H9 (cell line): ENCODE results near the gene ATN1. TPM values are rescaled to one million over a fixed set of nuclear protein-coding genes. Genes with fewer than 3 reads are reported as not detected.

Source experiments
- DNase-seq: peaks from one replicate; pipeline ENCODE4 v3.0.0-alpha.2; 2017
- H2AFZ ChIP-seq: one replicate; pipeline ENCODE4 v1.6.1; 2013; ENCODE audit warnings: mild to moderate bottlenecking, low read length, control low read depth, moderate library complexity
- H2AK5ac ChIP-seq: 2 replicates; pipeline ENCODE4 v1.6.1; 2013; ENCODE audit warnings: low read length, control low read depth, mixed read lengths; ENCODE audit not compliant: insufficient read length
- H2BK120ac ChIP-seq: one replicate; pipeline ENCODE4 v1.6.1; 2013; ENCODE audit warnings: low read depth, mild to moderate bottlenecking, low read length, control low read depth, inconsistent platforms; ENCODE audit not compliant: poor library complexity, severe bottlenecking
- H2BK12ac ChIP-seq: 2 replicates; pipeline ENCODE4 v1.6.1; 2013; ENCODE audit warnings: low read length, control low read depth, mixed read lengths, low read depth; ENCODE audit not compliant: insufficient read length
- H2BK15ac ChIP-seq: 2 replicates; pipeline ENCODE4 v1.6.1; 2013; ENCODE audit warnings: low read depth, low read length, control low read depth
- H2BK20ac ChIP-seq: one replicate; pipeline ENCODE4 v1.6.1; 2013; ENCODE audit warnings: low read depth, mild to moderate bottlenecking, low read length, control low read depth, inconsistent platforms; ENCODE audit not compliant: poor library complexity, severe bottlenecking
- H2BK5ac ChIP-seq: 2 replicates; pipeline ENCODE4 v1.6.1; 2013; ENCODE audit warnings: low read length, control low read depth, mixed read lengths; ENCODE audit not compliant: insufficient read length
- H3K14ac ChIP-seq: 2 replicates; pipeline ENCODE4 v1.6.1; 2013; ENCODE audit warnings: low read length, control low read depth; ENCODE audit not compliant: insufficient read depth
- H3K18ac ChIP-seq: 2 replicates; pipeline ENCODE4 v1.6.1; 2013; ENCODE audit warnings: low read depth, mild to moderate bottlenecking, mixed read lengths, low read length, control low read depth; ENCODE audit not compliant: insufficient read length
- H3K23ac ChIP-seq: 2 replicates; pipeline ENCODE4 v1.6.1; 2013; ENCODE audit warnings: low read length, control low read depth, mixed read lengths, low read depth; ENCODE audit not compliant: insufficient read length
- H3K23me2 ChIP-seq: 2 replicates; pipeline ENCODE4 v1.6.1; 2013; ENCODE audit warnings: low read depth, mild to moderate bottlenecking, mixed read lengths, low read length, control low read depth; ENCODE audit not compliant: insufficient read length, poor library complexity, severe bottlenecking
- H3K27ac ChIP-seq: 2 replicates; pipeline ENCODE4 v1.5.1; 2013; ENCODE audit warnings: low read length, control low read depth, mixed read lengths, low read depth; ENCODE audit not compliant: insufficient read length
- H3K27me3 ChIP-seq: 2 replicates; pipeline ENCODE4 v1.6.1; 2013; ENCODE audit warnings: low read length, control low read depth, inconsistent platforms; ENCODE audit not compliant: insufficient read depth
- H3K4ac ChIP-seq: 2 replicates; pipeline ENCODE4 v1.6.1; 2013; ENCODE audit warnings: low read depth, mild to moderate bottlenecking, control low read depth, inconsistent platforms, low read length, moderate library complexity
- H3K4me1 ChIP-seq: 2 replicates; pipeline ENCODE4 v1.6.1; 2013; ENCODE audit warnings: low read length, control low read depth, inconsistent platforms; ENCODE audit not compliant: insufficient read depth
- H3K4me2 ChIP-seq: 2 replicates; pipeline ENCODE4 v1.6.1; 2013; ENCODE audit warnings: low read length, control low read depth, mixed read lengths; ENCODE audit not compliant: insufficient read length, insufficient read depth
- H3K56ac ChIP-seq: 2 replicates; pipeline ENCODE4 v1.6.1; 2013; ENCODE audit warnings: low read depth, mild to moderate bottlenecking, mixed read lengths, low read length, control low read depth; ENCODE audit not compliant: insufficient read length
- H3K79me1 ChIP-seq: 2 replicates; pipeline ENCODE4 v1.6.1; 2013; ENCODE audit warnings: low read depth, mild to moderate bottlenecking, moderate library complexity, low read length, control low read depth, inconsistent platforms; ENCODE audit not compliant: insufficient read depth, poor library complexity, severe bottlenecking
- H3K79me2 ChIP-seq: 2 replicates; pipeline ENCODE4 v1.6.1; 2013; ENCODE audit warnings: low read length, control low read depth, inconsistent platforms; ENCODE audit not compliant: insufficient read depth
- H3K9ac ChIP-seq: 2 replicates; pipeline ENCODE4 v1.6.1; 2013; ENCODE audit warnings: low read length, control low read depth, mixed read lengths; ENCODE audit not compliant: insufficient read length; ENCODE audit errors: extremely low read depth
- H3K9me3 ChIP-seq: one replicate; pipeline ENCODE4 v1.6.1; 2013; ENCODE audit warnings: low read depth, low read length, inconsistent platforms; ENCODE audit not compliant: control insufficient read depth
- H3T11ph ChIP-seq: one replicate; pipeline ENCODE4 v1.6.1; 2013; ENCODE audit warnings: mild to moderate bottlenecking, low read length, control low read depth, inconsistent platforms
- H4K20me1 ChIP-seq: one replicate; pipeline ENCODE4 v1.6.1; 2013; ENCODE audit not compliant: control insufficient read depth, insufficient read length, insufficient read depth
- H4K5ac ChIP-seq: 2 replicates; pipeline ENCODE4 v1.6.1; 2013; ENCODE audit warnings: low read depth, mild to moderate bottlenecking, mixed read lengths, low read length, control low read depth; ENCODE audit not compliant: insufficient read length
- H4K8ac ChIP-seq: replicated peaks from 2 replicates; pipeline ENCODE4 v1.6.1; 2013; ENCODE audit warnings: low read length, control low read depth, mixed read lengths, low read depth; ENCODE audit not compliant: insufficient read length
- H4K91ac ChIP-seq: 2 replicates; pipeline ENCODE4 v1.6.1; 2013; ENCODE audit warnings: low read depth, mild to moderate bottlenecking, moderate library complexity, mixed read lengths, low read length, control low read depth; ENCODE audit not compliant: insufficient read length
- H3K27ac Mint-ChIP-seq, 3 experiments: 2 replicates in 2 of 3; 3 replicates in 1 of 3; pipeline ENCODE4 v1.8.0; 2020 to 2021; ENCODE audit warnings: mixed read lengths in 3 of 3, mild to moderate bottlenecking in 1 of 3, moderate library complexity in 1 of 3
- H3K27me3 Mint-ChIP-seq: 2 replicates; pipeline ENCODE4 v1.8.0; 2021; ENCODE audit warnings: low read depth, mild to moderate bottlenecking, moderate library complexity, mixed read lengths
- H3K36me3 Mint-ChIP-seq, 3 experiments: 2 replicates in 2 of 3; 3 replicates in 1 of 3; pipeline ENCODE4 v1.8.0; 2020 to 2021; ENCODE audit warnings: low read depth in 3 of 3, mixed read lengths in 3 of 3; ENCODE audit not compliant: insufficient read depth in 1 of 3
- H3K4me1 Mint-ChIP-seq, 2 experiments: 2 replicates each; pipeline ENCODE4 v1.8.0; 2020; ENCODE audit warnings: mixed read lengths in 2 of 2
- H3K4me3 Mint-ChIP-seq, 2 experiments: 2 replicates in 1 of 2; 3 replicates in 1 of 2; pipeline ENCODE4 v1.8.0; 2020 to 2021; ENCODE audit warnings: mild to moderate bottlenecking in 2 of 2, mixed read lengths in 2 of 2, moderate library complexity in 1 of 2
- H3K9me3 Mint-ChIP-seq, 2 experiments: 2 replicates in 1 of 2; 3 replicates in 1 of 2; pipeline ENCODE4 v1.8.0; 2020; ENCODE audit warnings: mild to moderate bottlenecking in 2 of 2, mixed read lengths in 2 of 2, moderate library complexity in 1 of 2
- CTCF ChIP-seq: fragments of 200-600 bp; sonication (generic); conservative IDR thresholded peaks from 3 replicates; pipeline ENCODE4 v1.8.0; 2021; ENCODE audit warnings: antibody characterized with exemption, mild to moderate bottlenecking
- WGBS: extraction: QIAGEN DNeasy Blood & Tissue Kit; methylation state at CpG from one replicate; pipeline ENCODE4 v1.1.7; 2013; ENCODE audit warnings: missing lambda C conversion rate, low lambda C conversion rate, mixed read lengths; ENCODE audit not compliant: insufficient read length; ENCODE audit errors: extremely low coverage; 5-methylcytosine and 5-hydroxymethylcytosine counted together
- total RNA-seq: library from RNA; stranded (reverse); gene quantifications from 2 replicates; pipeline ENCODE4 v1.2.1, GENCODE V29; 2021

Gene ATN1
- total RNA-seq, 1 experiment from 2014 or later = 103 TPM

DNA sequence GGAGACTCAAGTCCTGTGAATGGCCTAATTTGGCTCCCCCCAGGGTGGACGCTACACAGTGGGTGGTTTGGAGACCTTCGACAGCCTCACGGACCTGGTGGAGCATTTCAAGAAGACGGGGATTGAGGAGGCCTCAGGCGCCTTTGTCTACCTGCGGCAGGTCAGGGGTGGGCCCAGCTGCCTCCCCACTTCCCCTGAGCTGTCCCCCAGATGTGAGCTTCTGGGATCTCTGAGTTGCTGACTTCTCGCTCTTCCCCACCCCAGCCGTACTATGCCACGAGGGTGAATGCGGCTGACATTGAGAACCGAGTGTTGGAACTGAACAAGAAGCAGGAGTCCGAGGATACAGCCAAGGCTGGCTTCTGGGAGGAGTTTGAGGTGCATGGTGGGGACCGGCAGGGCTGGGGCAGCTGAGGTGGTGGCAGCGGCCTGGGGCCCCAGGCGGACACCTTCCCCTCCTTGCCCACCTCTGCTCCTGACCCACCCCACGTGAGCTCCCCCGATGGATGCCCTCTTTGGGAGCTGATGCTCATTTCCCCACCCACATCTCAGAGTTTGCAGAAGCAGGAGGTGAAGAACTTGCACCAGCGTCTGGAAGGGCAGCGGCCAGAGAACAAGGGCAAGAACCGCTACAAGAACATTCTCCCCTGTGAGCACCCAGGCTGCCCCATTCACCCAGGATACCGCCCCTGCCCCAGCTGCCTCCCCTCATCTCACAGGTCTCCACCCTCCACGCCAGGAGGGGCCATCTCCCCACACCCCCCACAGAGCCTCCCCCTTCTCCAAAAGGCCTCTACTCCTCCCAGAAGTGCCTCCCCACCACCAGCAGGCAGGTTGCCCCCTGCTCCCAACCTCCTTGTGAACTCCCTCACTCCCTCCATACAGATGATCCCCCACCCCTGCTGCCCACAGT, 27.6 kb downstream of the ATN1 start:
- Histone ChIP-seq H3K4me1 (peaks cover 2% of the 10 kb centered on the region; the same call in 1 of the 2 replicates), H2AK5ac (no peak overlapping the region), H3K4ac (no peak overlapping the region), H2AFZ (no peak overlapping the region), H3K23ac (no peak overlapping the region), H2BK20ac (no peak overlapping the region), H3K23me2 (no peaks in the 10 kb centered on the region), H3K4me2 (no peak overlapping the region), H3K9me3 (no peaks in the 10 kb centered on the region), H3K27me3 (no peaks in the 10 kb centered on the region), H2BK15ac (no peak overlapping the region), H3T11ph (no peak overlapping the region), H4K20me1 (no peaks in the 10 kb centered on the region), H3K56ac (no peak overlapping the region), H2BK12ac (no peak overlapping the region), H4K5ac (no peak overlapping the region), H3K14ac (no peak overlapping the region), H2BK5ac (no peak overlapping the region), H2BK120ac (no peak overlapping the region), H4K8ac (no peak overlapping the region), H3K27ac (no peak overlapping the region), H3K18ac (no peak overlapping the region), H3K9ac (no peak overlapping the region), H4K91ac (no peak overlapping the region), H3K79me2 (no peaks in the 10 kb centered on the region), H3K79me1 (no peaks in the 10 kb centered on the region)
- H3K27me3 Mint-ChIP-seq = no peaks in the 10 kb centered on the region; the same call in 1 of the 2 replicates
- no CpG with 5 or more reads among the region's 22 CpGs for WGBS
- no peak for DNase-seq
- H3K4me3 Mint-ChIP-seq = no peak overlapping the region
- peaks cover 15 to 34% of the 10 kb centered on the region in 2 experiments for H3K4me1 Mint-ChIP-seq
- no peaks in the 10 kb centered on the region for H3K9me3 Mint-ChIP-seq
- peaks cover 0 to 6% (median 0%) of the 10 kb centered on the region in 3 experiments; a peak in 4 of 7 replicates for H3K36me3 Mint-ChIP-seq
- H3K27ac Mint-ChIP-seq = no peak overlapping the region; a peak in 1 of 7 replicates
- TF ChIP-seq CTCF = no peak
